ENCODE measurements around the gene NEK5. TPM values are rescaled to one million over a fixed set of nuclear protein-coding genes. Genes with fewer than 3 reads are reported as not detected.

Gene NEK5
- total and polyA plus RNA-seq, 2 of the 8 experiments (the other 6 are each of a cell fraction or from before 2014, with no cell fraction given), result 0.12 to 0.35 TPM

- ChIA-PET CTCF (ENCODE audit: partially characterized antibody) (no interaction called here), POLR2A (ENCODE audit: partially characterized antibody) (no interaction called here)
- whole genome bisulfite sequencing, 2 experiments (ENCODE audit: extremely low coverage in 1 of 2, insufficient coverage in 1 of 2, insufficient read length in 1 of 2, insufficient replicate concordance in 2 of 2, low coverage in 1 of 2, low lambda C conversion rate in 2 of 2, missing lambda C conversion rate in 1 of 2), result 84% methylated on average over 4 of the region's 4 CpGs; no CpG with 5 or more reads in 1 of the 2 experiments
- Histone ChIP-seq H3K36me3 (ENCODE audit: control insufficient read depth in 2 of 4, insufficient read depth in 4 of 4, low read length in 3 of 4) (no peaks in the 10 kb centered on the region), H3K27me3 (replicated peaks in 1 of 4; ENCODE audit: control insufficient read depth in 3 of 4, extremely low read depth in 1 of 4, insufficient read depth in 3 of 4, low read length in 3 of 4) (no peaks in the 10 kb centered on the region), H3K4me1 (replicated peaks in 1 of 4; ENCODE audit: control insufficient read depth in 3 of 4, insufficient read depth in 4 of 4, low read length in 3 of 4) (no peaks in the 10 kb centered on the region; a peak in 1 of 7 replicates), H4K20me1 (replicated peaks in 1 of 2; ENCODE audit: control insufficient read depth in 1 of 2, insufficient read depth in 2 of 2, low read length in 2 of 2) (no peaks in the 10 kb centered on the region), H2BK5ac (ENCODE audit: low read depth, low read length) (no peak overlapping the region), H3K4ac (replicated peaks; ENCODE audit: insufficient read length, low read depth, low read length) (no peak overlapping the region), H3K23me2 (ENCODE audit: low read depth, low read length) (no peaks in the 10 kb centered on the region), H4K8ac (ENCODE audit: extremely low read depth, insufficient read depth, low read length) (no peak overlapping the region), H3K4me2 (ENCODE audit: insufficient read depth in 1 of 2, low read depth in 2 of 2, low read length in 2 of 2) (no peak overlapping the region), H2BK12ac (ENCODE audit: low read depth, low read length) (no peak overlapping the region), H2BK15ac (ENCODE audit: low read length) (no peak overlapping the region), H2BK20ac (ENCODE audit: low read length) (no peak overlapping the region), H4K91ac (replicated peaks; ENCODE audit: insufficient read length, low read length) (no peak overlapping the region), H3K9me3 (ENCODE audit: insufficient read depth in 2 of 2, low read depth in 1 of 2, low read length in 1 of 2) (no peaks in the 10 kb centered on the region), H3K27ac (ENCODE audit: low read depth, low read length) (no peak overlapping the region), H3K79me1 (ENCODE audit: low read depth, low read length) (no peaks in the 10 kb centered on the region), H3K9ac (replicated peaks in 1 of 4; ENCODE audit: extremely low read depth in 1 of 4, low read depth in 3 of 4, low read length in 3 of 4) (no peak overlapping the region), H3K56ac (replicated peaks; ENCODE audit: insufficient read length, low read depth, low read length) (no peak overlapping the region), H3K18ac (ENCODE audit: extremely low read depth, low read length) (no peak overlapping the region), H2BK120ac (replicated peaks; ENCODE audit: low read depth, low read length) (no peak overlapping the region), H3K4me3 (ENCODE audit: extremely low read depth in 1 of 4, insufficient read depth in 2 of 4, low read depth in 3 of 4, low read length in 4 of 4) (no peak overlapping the region), H4K5ac (ENCODE audit: insufficient read length, low read depth, low read length) (no peak overlapping the region), H3K14ac (ENCODE audit: insufficient read length) (no peak overlapping the region), H3K79me2 (ENCODE audit: control insufficient read depth in 1 of 2, insufficient read depth in 2 of 2, low read length in 2 of 2) (no peaks in the 10 kb centered on the region), H2AK5ac (ENCODE audit: low read depth, low read length) (no peak overlapping the region), H3K23ac (ENCODE audit: insufficient read length) (no peak overlapping the region), H2AFZ (ENCODE audit: low read length) (no peak overlapping the region)
- peak; percentile 7 for FAIRE-seq
- DNase-seq (ENCODE audit: low read depth in 1 of 2, low spot score in 2 of 2), result no peak
- TF ChIP-seq TCF12 (IDR thresholded peaks at IDR 0.05; ENCODE audit: low read depth, low read length) (no peak), RAD21 (IDR thresholded peaks at IDR 0.05 in 1 of 2, conservative IDR thresholded peaks at IDR 0.05 in 1 of 2; ENCODE audit: low read depth in 2 of 2, low read length in 2 of 2) (peak in 1 of 2 experiments; percentile 16; a peak in 2 of 4 replicates)
Observed at GRCh38 chr13:52053460-52053859, 75.4 kb downstream of the NEK5 start.

Measured in H1 (cell line).